ENCODE data around the gene KIR2DL1. TPM values are rescaled to one million over a fixed set of nuclear protein-coding genes. Genes with fewer than 3 reads are reported as not detected.
"Not testable (repeated sequence)": the region's sequence is repeated elsewhere in the genome, so short reads cannot be mapped to it uniquely, and the experiment has no call there.

Gene KIR2DL1
- total RNA-seq (not detected), polyA plus RNA-seq (under 1 TPM in 1 of 4 donors, not detected in 3; 0.10 TPM)

DNA sequence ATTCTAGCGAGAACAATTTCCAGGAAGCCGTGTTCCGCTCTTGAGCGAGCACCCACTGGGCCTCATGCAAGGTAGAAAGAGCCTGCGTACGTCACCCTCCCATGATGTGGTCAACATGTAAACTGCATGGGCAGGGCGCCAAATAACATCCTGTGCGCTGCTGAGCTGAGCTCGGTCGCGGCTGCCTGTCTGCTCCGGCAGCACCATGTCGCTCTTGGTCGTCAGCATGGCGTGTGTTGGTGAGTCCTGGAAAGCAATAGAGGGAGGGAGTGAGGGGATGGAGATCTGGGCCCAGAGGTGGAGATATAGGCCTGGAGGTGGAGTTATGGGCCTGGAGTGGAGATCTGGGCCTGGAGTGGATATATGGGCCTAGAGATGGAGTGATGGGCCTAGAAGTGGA lies at the start of gene KIR2DL1:
Gene KIR2DL1 (plus strand): TSS at position 148 of the 400 bp plus-strand sequence. CDS start 58 bp downstream, at position 206.
- H3K4me3 Mint-ChIP-seq; H3K4me1 Mint-ChIP-seq; H3K27ac ChIP-seq (ENCODE audit: insufficient read depth, low read length, poor library complexity, severe bottlenecking); H3K4me1 ChIP-seq (ENCODE audit: control insufficient read depth, insufficient read depth, low read length, poor library complexity, severe bottlenecking); H3K36me3 Mint-ChIP-seq; H3K9me3 Mint-ChIP-seq; DNase-seq; H3K4me3 ChIP-seq (ENCODE audit: low read depth, low read length); H3K27ac Mint-ChIP-seq; H3K36me3 ChIP-seq (ENCODE audit: control insufficient read depth, insufficient read depth, low read length); H3K27me3 ChIP-seq (ENCODE audit: control insufficient read depth, insufficient read depth, low read length); ATAC-seq (ENCODE audit: low read depth in 2 of 2); H3K27me3 Mint-ChIP-seq; H3K9me3 ChIP-seq (ENCODE audit: control insufficient read depth in 2 of 2, low read length in 2 of 2): not testable (repeated sequence)

DNA sequence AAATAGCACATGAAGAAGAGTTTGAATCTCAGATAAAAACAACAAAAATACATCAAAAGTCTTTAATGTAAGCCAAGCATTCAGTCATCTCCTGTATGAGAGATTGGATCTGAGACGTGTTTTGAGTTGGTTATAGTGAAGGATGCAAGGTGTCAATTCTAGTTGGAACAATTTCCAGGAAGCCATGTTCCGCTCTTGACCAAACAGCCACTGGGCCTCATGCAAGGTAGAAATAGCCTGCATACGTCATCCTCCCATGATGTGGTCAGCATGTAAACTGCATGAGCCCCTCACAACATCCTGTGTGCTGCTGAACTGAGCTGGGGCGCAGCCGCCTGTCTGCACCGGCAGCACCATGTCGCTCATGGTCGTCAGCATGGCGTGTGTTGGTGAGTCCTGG lies 45.5 kb upstream of the KIR2DL1 start, which contains the start of gene KIR3DL3:
Gene KIR3DL3 (plus strand): TSS at position 301 of the 400 bp plus-strand sequence. CDS start 55 bp downstream, at position 356.
- ATAC-seq (ENCODE audit: low read depth in 2 of 2) (no peak), DNase-seq (no peak)
- H3K4me3 Mint-ChIP-seq, result no peak within 1 kb of the TSS
- Histone ChIP-seq H3K27ac (ENCODE audit: insufficient read depth, low read length, poor library complexity, severe bottlenecking) (no peak within 1 kb of the TSS), H3K4me1 (ENCODE audit: control insufficient read depth, insufficient read depth, low read length, poor library complexity, severe bottlenecking) (no peaks in the 10 kb centered on the region), H3K36me3 (ENCODE audit: control insufficient read depth, insufficient read depth, low read length) (no peaks in the 10 kb centered on the region), H3K4me3 (ENCODE audit: low read depth, low read length) (no peak within 1 kb of the TSS), H3K9me3 (ENCODE audit: control insufficient read depth in 2 of 2, low read length in 2 of 2) (peaks cover 10 to 12% of the 10 kb centered on the region in 2 experiments), H3K27me3 (ENCODE audit: control insufficient read depth, insufficient read depth, low read length) (peaks cover 3% of the 10 kb centered on the region)
- H3K9me3 Mint-ChIP-seq, result peaks cover 0 to 30% (median 6%) of the 10 kb centered on the region in 7 donors
- H3K27ac Mint-ChIP-seq, result no peak within 1 kb of the TSS
- H3K27me3 Mint-ChIP-seq, result no peaks in the 10 kb centered on the region
- no peaks in the 10 kb centered on the region for H3K4me1 Mint-ChIP-seq
- H3K36me3 Mint-ChIP-seq, result peaks cover 3% of the 10 kb centered on the region

DNA sequence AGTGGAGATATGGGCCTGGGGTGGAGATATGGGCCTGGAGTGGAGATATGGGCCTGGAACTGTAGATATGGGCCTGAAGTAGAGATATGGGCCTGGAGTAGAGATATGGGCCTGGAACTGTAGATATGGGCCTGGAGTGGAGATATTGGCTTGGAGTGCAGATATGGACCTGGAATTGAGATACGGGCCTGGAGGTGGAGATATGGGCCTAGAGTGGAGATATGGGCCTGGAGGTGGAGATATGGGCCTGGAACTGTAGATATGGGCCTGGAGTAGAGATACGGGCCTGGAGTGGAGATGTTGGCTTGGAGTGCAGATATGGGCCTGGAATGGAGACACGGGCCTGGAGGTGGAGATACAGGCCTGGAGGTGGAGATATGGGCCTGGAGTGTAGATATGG lies 44.9 kb upstream of the KIR2DL1 start:
- H3K4me3 Mint-ChIP-seq, result no peak overlapping the region
- ATAC-seq (ENCODE audit: low read depth in 2 of 2), result no peak

DNA sequence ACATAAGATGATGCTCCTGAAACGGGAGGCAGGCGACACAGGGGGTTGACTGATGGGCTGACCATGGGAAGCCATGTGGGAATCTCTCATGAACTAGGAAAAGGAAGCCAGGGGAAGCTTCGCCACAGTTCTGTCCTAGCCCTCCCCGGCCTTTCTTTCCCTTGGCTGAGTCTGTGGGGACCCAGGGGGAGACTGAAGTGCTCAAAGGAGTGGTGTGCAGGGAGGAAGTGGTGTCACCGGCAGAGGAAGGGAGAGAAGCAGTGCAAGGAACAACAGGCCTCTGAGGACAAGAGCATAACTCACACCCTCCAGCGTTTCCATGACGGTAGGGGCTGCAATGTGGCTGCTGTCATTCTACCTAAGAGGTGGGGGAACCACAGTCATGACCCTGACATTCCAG lies 44.3 kb upstream of the KIR2DL1 start:
- peaks cover 3% of the 10 kb centered on the region for H3K27me3 ChIP-seq (ENCODE audit: control insufficient read depth, insufficient read depth, low read length)
- Mint-ChIP-seq H3K27ac (no peak overlapping the region), H3K9me3 (peaks cover 0 to 18% (median 6%) of the 10 kb centered on the region in 7 donors), H3K36me3 (peaks cover 3% of the 10 kb centered on the region), H3K4me3 (no peak overlapping the region), H3K27me3 (no peaks in the 10 kb centered on the region), H3K4me1 (no peaks in the 10 kb centered on the region)
- no peak overlapping the region for H3K27ac ChIP-seq (ENCODE audit: insufficient read depth, low read length, poor library complexity, severe bottlenecking)
- no peaks in the 10 kb centered on the region for H3K36me3 ChIP-seq (ENCODE audit: control insufficient read depth, insufficient read depth, low read length)
- ATAC-seq (ENCODE audit: low read depth in 2 of 2), result no peak
- no peak for DNase-seq
- no peaks in the 10 kb centered on the region for H3K4me1 ChIP-seq (ENCODE audit: control insufficient read depth, insufficient read depth, low read length, poor library complexity, severe bottlenecking)
- no peak overlapping the region for H3K4me3 ChIP-seq (ENCODE audit: low read depth, low read length)
- H3K9me3 ChIP-seq (ENCODE audit: control insufficient read depth in 2 of 2, low read length in 2 of 2), result peaks cover 8 to 10% of the 10 kb centered on the region in 2 experiments

More for the DNA sequence above, 44.9 kb upstream of the KIR2DL1 start:
- Mint-ChIP-seq H3K4me1 (no peaks in the 10 kb centered on the region), H3K36me3 (peaks cover 3% of the 10 kb centered on the region), H3K27me3 (no peaks in the 10 kb centered on the region), H3K27ac (no peak overlapping the region), H3K9me3 (peaks cover 0 to 25% (median 6%) of the 10 kb centered on the region in 7 donors)
- peaks cover 9 to 10% of the 10 kb centered on the region in 2 experiments for H3K9me3 ChIP-seq (ENCODE audit: control insufficient read depth in 2 of 2, low read length in 2 of 2)
- H3K27me3 ChIP-seq (ENCODE audit: control insufficient read depth, insufficient read depth, low read length), result peaks cover 3% of the 10 kb centered on the region
- H3K4me3 ChIP-seq (ENCODE audit: low read depth, low read length), result no peak overlapping the region
- no peak for DNase-seq
- no peak overlapping the region for H3K27ac ChIP-seq (ENCODE audit: insufficient read depth, low read length, poor library complexity, severe bottlenecking)
- no peaks in the 10 kb centered on the region for H3K4me1 ChIP-seq (ENCODE audit: control insufficient read depth, insufficient read depth, low read length, poor library complexity, severe bottlenecking)
- no peaks in the 10 kb centered on the region for H3K36me3 ChIP-seq (ENCODE audit: control insufficient read depth, insufficient read depth, low read length)

DNA sequence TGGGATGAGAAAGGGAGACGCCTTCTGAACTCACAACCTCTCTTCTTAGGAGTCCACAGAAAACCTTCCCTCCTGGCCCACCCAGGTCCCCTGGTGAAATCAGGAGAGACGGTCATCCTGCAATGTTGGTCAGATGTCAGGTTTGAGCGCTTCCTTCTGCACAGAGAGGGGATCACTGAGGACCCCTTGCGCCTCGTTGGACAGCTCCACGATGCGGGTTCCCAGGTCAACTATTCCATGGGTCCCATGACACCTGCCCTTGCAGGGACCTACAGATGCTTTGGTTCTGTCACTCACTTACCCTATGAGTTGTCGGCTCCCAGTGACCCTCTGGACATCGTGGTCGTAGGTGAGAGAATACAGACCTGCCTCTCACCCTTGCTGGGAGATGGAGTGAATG lies 42.0 kb upstream of the KIR2DL1 start:
- Histone ChIP-seq H3K4me3 (ENCODE audit: low read depth, low read length) (no peak overlapping the region), H3K27me3 (ENCODE audit: control insufficient read depth, insufficient read depth, low read length) (no peaks in the 10 kb centered on the region), H3K9me3 (ENCODE audit: control insufficient read depth in 2 of 2, low read length in 2 of 2) (no peaks in the 10 kb centered on the region), H3K36me3 (ENCODE audit: control insufficient read depth, insufficient read depth, low read length) (no peaks in the 10 kb centered on the region), H3K27ac (ENCODE audit: insufficient read depth, low read length, poor library complexity, severe bottlenecking) (no peak overlapping the region), H3K4me1 (ENCODE audit: control insufficient read depth, insufficient read depth, low read length, poor library complexity, severe bottlenecking) (no peaks in the 10 kb centered on the region)
- DNase-seq (no peak), ATAC-seq (ENCODE audit: low read depth in 2 of 2) (no peak)
- Mint-ChIP-seq H3K27me3 (no peaks in the 10 kb centered on the region), H3K36me3 (peaks cover 3% of the 10 kb centered on the region), H3K4me1 (no peaks in the 10 kb centered on the region), H3K9me3 (peaks cover 0 to 10% (median 1%) of the 10 kb centered on the region in 7 donors), H3K27ac (no peak overlapping the region), H3K4me3 (no peak overlapping the region)

DNA sequence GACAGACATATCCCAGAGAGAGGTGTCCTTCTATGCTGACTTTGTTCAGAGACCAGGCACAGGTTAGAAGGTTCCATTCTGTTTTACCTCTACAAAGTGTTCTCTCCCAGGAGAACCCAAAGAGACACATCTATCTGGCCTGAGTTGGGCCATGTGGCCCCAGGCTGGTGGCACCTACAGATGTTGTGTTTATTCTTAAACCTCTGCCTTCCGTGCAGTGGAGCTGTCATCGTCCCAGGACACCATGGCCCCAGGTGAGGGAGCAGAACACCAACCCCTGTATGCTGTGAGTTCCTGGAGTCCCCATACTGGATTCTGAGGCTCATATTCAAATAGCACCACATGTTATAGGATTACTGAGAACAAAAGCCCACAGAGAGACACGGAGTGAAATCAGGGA lies 41.4 kb upstream of the KIR2DL1 start:
- no peaks in the 10 kb centered on the region for H3K4me1 Mint-ChIP-seq
- no peak overlapping the region for H3K27ac Mint-ChIP-seq
- H3K9me3 Mint-ChIP-seq, result peaks cover 0 to 10% (median 1%) of the 10 kb centered on the region in 7 donors

DNA sequence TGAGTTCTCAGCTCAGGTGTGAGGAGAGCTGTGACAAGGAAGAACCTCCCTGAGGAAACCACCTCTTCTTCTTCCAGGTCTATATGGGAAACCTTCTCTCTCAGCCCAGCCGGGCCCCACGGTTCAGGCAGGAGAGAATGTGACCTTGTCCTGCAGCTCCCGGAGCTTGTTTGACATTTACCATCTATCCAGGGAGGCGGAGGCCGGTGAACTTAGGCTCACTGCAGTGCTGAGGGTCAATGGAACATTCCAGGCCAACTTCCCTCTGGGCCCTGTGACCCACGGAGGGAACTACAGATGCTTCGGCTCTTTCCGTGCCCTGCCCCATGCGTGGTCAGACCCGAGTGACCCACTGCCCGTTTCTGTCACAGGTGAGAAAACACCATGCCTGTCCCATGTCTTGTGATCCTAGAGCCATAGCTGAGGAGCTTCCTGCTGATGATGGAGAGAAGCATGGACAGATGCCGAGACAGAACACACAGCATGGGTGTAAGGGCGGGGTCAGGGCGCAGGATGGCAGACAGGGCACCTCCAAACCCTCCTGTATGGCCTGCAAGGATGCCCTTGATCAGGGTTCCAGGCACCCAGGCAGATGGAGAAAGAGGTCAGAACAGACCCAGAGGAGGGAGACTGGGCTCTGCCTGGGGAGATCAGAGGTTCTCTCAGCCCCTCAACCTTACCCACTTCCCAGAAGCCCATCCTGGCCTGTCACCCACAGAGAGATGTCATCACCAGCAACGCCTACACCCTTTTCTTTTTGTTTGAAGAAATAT lies 40.0 kb upstream of the KIR2DL1 start:
- Histone ChIP-seq H3K27ac (ENCODE audit: insufficient read depth, low read length, poor library complexity, severe bottlenecking) (no peak overlapping the region), H3K9me3 (ENCODE audit: control insufficient read depth in 2 of 2, low read length in 2 of 2) (no peaks in the 10 kb centered on the region), H3K4me3 (ENCODE audit: low read depth, low read length) (no peak overlapping the region), H3K27me3 (ENCODE audit: control insufficient read depth, insufficient read depth, low read length) (no peaks in the 10 kb centered on the region), H3K36me3 (ENCODE audit: control insufficient read depth, insufficient read depth, low read length) (no peaks in the 10 kb centered on the region), H3K4me1 (ENCODE audit: control insufficient read depth, insufficient read depth, low read length, poor library complexity, severe bottlenecking) (no peaks in the 10 kb centered on the region)
- Mint-ChIP-seq H3K27ac (no peak overlapping the region), H3K4me3 (no peak overlapping the region), H3K9me3 (peaks cover 0 to 7% (median 0%) of the 10 kb centered on the region in 7 donors), H3K27me3 (no peaks in the 10 kb centered on the region), H3K36me3 (peaks cover 3% of the 10 kb centered on the region), H3K4me1 (no peaks in the 10 kb centered on the region)
- ATAC-seq (ENCODE audit: low read depth in 2 of 2) (no peak), DNase-seq (no peak)

More for the DNA sequence above, 41.4 kb upstream of the KIR2DL1 start:
- H3K36me3 Mint-ChIP-seq, result peaks cover 3% of the 10 kb centered on the region
- ATAC-seq (ENCODE audit: low read depth in 2 of 2), result no peak
- H3K9me3 ChIP-seq (ENCODE audit: control insufficient read depth in 2 of 2, low read length in 2 of 2), result no peaks in the 10 kb centered on the region
- no peak overlapping the region for H3K4me3 Mint-ChIP-seq
- H3K36me3 ChIP-seq (ENCODE audit: control insufficient read depth, insufficient read depth, low read length), result no peaks in the 10 kb centered on the region
- no peaks in the 10 kb centered on the region for H3K27me3 ChIP-seq (ENCODE audit: control insufficient read depth, insufficient read depth, low read length)
- no peak overlapping the region for H3K4me3 ChIP-seq (ENCODE audit: low read depth, low read length)
- H3K27ac ChIP-seq (ENCODE audit: insufficient read depth, low read length, poor library complexity, severe bottlenecking), result no peak overlapping the region
- H3K27me3 Mint-ChIP-seq, result no peaks in the 10 kb centered on the region
- H3K4me1 ChIP-seq (ENCODE audit: control insufficient read depth, insufficient read depth, low read length, poor library complexity, severe bottlenecking), result no peaks in the 10 kb centered on the region
- no peak for DNase-seq

DNA sequence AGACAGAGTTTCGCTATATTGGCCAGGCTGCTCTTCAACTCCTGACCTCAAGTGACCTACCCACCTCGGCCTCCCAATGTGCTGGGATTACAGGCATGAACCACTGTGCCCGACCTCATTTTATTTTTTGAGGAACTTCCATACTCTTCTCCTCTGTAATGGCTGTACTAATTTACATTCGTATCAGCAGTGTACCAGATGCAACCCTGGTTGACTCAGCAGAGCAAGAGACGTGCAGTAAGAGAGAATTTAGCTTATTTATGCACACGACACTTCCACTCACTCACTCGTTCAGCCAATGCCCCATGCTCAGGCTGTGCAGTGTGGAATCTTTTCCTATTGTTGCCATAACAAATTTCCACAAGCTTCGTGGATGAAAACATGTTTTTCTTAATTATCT lies 38.4 kb upstream of the KIR2DL1 start:
- ATAC-seq (ENCODE audit: low read depth in 2 of 2) (no peak), DNase-seq (no peak)

More for the DNA sequence above, 38.4 kb upstream of the KIR2DL1 start:
- Histone ChIP-seq H3K36me3 (ENCODE audit: control insufficient read depth, insufficient read depth, low read length) (no peaks in the 10 kb centered on the region), H3K27me3 (ENCODE audit: control insufficient read depth, insufficient read depth, low read length) (no peaks in the 10 kb centered on the region), H3K4me1 (ENCODE audit: control insufficient read depth, insufficient read depth, low read length, poor library complexity, severe bottlenecking) (no peaks in the 10 kb centered on the region), H3K4me3 (ENCODE audit: low read depth, low read length) (no peak overlapping the region), H3K9me3 (ENCODE audit: control insufficient read depth in 2 of 2, low read length in 2 of 2) (no peaks in the 10 kb centered on the region), H3K27ac (ENCODE audit: insufficient read depth, low read length, poor library complexity, severe bottlenecking) (no peak overlapping the region)
- H3K4me1 Mint-ChIP-seq, result no peaks in the 10 kb centered on the region
- H3K4me3 Mint-ChIP-seq, result no peak overlapping the region
- no peaks in the 10 kb centered on the region for H3K36me3 Mint-ChIP-seq
- H3K27me3 Mint-ChIP-seq, result no peaks in the 10 kb centered on the region
- H3K9me3 Mint-ChIP-seq, result peaks cover 0 to 7% (median 1%) of the 10 kb centered on the region in 7 donors
- H3K27ac Mint-ChIP-seq, result no peak overlapping the region
